Ovary (tissue), 3 donors: Measurements from ENCODE around the gene C7orf25.
"Not testable (repeated sequence)": the region's sequence is repeated elsewhere in the genome, so short reads cannot be mapped to it uniquely, and the experiment has no call there.

Source experiments
- CTCF ChIP-seq, 3 donors: fragments of 450-650 bp in 2 of 3; fragments of 200-600 bp in 1 of 3; IDR thresholded peaks; one replicate each; pipeline versions ENCODE4 v1.5.1 to v1.8.0; 2016 to 2022; ENCODE audit warnings: antibody characterized with exemption in 3 of 3, mild to moderate bottlenecking in 1 of 3
- EP300 ChIP-seq: sonication (generic); formaldehyde crosslinking; IDR thresholded peaks from one replicate; pipeline ENCODE4 v1.6.1; 2017; ENCODE audit warnings: antibody characterized with exemption
- POLR2A ChIP-seq: fragments of 450-650 bp; IDR thresholded peaks from one replicate; pipeline ENCODE4 v1.6.1; 2017; ENCODE audit warnings: antibody characterized with exemption, mild to moderate bottlenecking, moderate library complexity
- donor health status: DM: no; HTN: no; CAD: no.

DNA sequence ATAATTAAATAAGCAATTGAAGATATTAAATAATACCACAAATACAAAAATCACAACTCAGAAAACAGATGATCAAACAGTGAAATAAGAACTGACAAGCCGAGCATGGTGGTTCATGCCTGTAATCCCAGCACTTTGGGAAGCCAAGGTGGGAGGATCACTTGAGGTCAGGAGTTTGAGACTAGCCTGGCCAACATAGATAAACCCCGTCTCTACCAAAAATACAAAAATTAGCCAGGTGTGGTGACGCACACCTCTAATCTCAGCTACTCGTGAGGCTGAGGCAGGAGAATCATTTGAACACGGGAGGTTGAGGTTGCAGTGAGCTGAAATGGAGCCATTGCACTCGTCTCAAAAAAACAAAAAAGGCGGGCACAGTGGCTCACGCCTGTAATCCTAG, 26.7 kb downstream of the C7orf25 start:
- not testable (repeated sequence) for TF ChIP-seq POLR2A; CTCF (IDR thresholded peaks at IDR 0.05); EP300
